Measurements from ENCODE around the gene USP12.

USP12 gene

DNA sequence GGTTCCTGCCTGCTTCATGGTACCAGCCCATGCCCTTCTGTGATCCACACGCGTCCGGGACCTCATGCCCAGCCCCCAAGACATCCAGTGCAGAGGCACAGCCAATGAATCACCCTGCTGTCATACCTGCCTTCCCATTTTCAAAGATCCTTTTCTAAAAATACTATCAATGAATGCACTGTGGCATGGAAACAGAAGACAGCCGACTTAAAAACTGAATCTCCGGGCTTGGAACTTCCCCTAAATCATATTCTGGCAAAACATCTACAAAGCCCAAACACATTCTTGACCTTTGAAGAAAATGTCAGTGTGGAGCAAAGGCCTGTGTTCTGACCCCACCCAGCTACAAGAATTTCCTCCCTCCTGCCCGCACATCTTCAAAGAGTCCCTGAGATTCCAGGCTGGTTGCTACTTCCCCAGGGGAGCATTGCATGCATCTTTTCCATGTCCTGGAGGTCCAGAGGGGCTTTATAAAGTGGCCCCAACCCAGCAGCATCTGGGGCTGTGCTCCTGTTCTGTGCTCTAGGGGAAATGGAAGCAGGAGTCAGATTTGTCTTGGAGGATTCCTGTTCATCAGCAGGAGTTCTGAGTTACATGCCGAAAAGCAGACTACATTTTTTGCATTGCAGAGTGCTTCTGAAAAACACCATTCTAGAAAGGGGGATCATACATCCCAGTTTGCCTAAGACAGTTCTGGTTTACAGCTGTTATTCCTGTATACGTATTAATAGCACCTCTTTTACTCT is 135.2 kb downstream of the USP12 start:
- TF ChIP-seq, protein P1, sequence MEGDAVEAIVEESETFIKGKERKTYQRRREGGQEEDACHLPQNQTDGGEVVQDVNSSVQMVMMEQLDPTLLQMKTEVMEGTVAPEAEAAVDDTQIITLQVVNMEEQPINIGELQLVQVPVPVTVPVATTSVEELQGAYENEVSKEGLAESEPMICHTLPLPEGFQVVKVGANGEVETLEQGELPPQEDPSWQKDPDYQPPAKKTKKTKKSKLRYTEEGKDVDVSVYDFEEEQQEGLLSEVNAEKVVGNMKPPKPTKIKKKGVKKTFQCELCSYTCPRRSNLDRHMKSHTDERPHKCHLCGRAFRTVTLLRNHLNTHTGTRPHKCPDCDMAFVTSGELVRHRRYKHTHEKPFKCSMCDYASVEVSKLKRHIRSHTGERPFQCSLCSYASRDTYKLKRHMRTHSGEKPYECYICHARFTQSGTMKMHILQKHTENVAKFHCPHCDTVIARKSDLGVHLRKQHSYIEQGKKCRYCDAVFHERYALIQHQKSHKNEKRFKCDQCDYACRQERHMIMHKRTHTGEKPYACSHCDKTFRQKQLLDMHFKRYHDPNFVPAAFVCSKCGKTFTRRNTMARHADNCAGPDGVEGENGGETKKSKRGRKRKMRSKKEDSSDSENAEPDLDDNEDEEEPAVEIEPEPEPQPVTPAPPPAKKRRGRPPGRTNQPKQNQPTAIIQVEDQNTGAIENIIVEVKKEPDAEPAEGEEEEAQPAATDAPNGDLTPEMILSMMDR (IDR thresholded peaks at IDR 0.05; ENCODE audit: control insufficient read depth, insufficient read depth, low read depth, low read length, missing control alignments) = no peak
- H3K4me3 ChIP-seq (ENCODE audit: control insufficient read depth, low read depth, low read length) = no peak overlapping the region
- no peak for DNase-seq (ENCODE audit: low read depth)

GRCh38 chr13:27035892-27036235 is 135.7 kb downstream of the USP12 start:
- no peak for DNase-seq (ENCODE audit: low read depth)
- no peak overlapping the region for H3K4me3 ChIP-seq (ENCODE audit: control insufficient read depth, low read depth, low read length)
- TF ChIP-seq, protein P1 (IDR thresholded peaks at IDR 0.05; ENCODE audit: control insufficient read depth, insufficient read depth, low read depth, low read length, missing control alignments) = no peak

GRCh38 chr13:27034678-27035111 is 136.9 kb downstream of the USP12 start:
- TF ChIP-seq, protein P1 (IDR thresholded peaks at IDR 0.05; ENCODE audit: control insufficient read depth, insufficient read depth, low read depth, low read length, missing control alignments) = no peak
- H3K4me3 ChIP-seq (ENCODE audit: control insufficient read depth, low read depth, low read length) = no peak overlapping the region
- no peak for DNase-seq (ENCODE audit: low read depth)

DNA sequence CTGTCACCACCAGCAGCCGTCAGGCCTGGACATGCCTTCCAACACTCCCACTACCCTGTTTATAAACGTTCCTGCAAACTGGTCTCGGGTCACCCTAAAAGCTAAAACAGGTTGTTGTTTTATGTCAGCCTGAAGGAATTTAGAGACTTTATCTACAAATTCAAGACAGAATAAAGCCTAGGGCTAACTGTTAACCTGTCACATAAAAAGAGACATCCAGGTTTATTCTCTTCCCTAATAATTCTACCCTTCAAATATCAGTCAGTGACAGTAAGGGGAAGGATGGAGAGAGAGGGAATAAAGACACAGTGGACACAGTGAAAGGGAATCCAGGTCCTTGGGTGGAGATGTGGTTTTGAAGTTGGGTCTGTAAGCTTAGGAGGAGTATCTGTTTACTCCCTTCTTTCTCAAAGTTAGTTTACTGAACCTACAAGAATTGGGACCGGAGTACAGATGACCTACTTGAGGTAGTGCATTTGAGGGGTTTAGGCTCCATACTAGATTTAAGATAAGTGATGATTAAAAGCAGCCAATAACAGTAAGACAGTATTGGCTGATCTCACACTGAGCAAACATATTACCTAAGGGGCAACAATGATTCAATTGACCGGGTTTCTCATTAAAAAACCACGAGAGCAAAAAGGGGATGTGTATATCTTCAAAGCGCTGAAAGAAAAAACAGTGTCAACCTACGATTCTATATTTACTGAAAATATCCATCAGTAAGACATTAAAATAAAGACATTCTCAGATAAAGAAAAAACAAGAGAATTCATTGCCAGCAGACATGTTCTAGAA is 142.7 kb downstream of the USP12 start:
- TF ChIP-seq, protein P1 (IDR thresholded peaks at IDR 0.05; ENCODE audit: control insufficient read depth, insufficient read depth, low read depth, low read length, missing control alignments) = no peak
- no peak for DNase-seq (ENCODE audit: low read depth)

DNA sequence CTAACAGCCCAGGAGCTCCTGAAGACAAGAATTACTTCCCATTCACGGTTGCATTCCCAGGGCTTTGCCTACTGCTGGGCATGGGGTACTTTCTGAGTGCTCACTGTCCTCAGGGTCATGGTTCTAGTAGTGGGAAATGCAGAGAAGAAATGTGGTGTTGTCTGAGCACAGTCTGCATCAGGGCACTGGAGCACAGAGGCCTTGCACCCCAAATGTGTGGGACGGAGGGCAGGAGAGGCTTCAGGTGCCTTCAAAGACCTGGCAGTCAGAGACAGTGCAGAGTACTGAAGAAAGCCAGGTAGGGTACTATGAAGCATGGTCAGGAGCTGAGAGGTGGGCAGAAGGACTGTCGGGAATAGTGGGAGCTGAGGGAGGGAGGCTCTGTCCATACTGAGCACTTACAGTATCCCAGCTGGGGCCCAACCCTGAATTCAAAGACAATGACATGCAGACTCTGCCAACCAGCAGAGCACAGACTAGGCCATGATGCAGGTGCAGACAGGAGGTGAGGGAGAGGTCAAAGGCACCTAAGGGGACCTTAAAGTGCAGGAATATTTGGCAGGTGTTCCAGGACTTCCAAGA is 144.4 kb downstream of the USP12 start:
- no peak for DNase-seq (ENCODE audit: low read depth)
- H3K4me3 ChIP-seq (ENCODE audit: control insufficient read depth, low read depth, low read length) = no peak overlapping the region
- TF ChIP-seq, protein P1 (IDR thresholded peaks at IDR 0.05; ENCODE audit: control insufficient read depth, insufficient read depth, low read depth, low read length, missing control alignments) = no peak

More for the DNA sequence above, 142.7 kb downstream of the USP12 start:
- H3K4me3 ChIP-seq (ENCODE audit: control insufficient read depth, low read depth, low read length) = no peak overlapping the region

DNA sequence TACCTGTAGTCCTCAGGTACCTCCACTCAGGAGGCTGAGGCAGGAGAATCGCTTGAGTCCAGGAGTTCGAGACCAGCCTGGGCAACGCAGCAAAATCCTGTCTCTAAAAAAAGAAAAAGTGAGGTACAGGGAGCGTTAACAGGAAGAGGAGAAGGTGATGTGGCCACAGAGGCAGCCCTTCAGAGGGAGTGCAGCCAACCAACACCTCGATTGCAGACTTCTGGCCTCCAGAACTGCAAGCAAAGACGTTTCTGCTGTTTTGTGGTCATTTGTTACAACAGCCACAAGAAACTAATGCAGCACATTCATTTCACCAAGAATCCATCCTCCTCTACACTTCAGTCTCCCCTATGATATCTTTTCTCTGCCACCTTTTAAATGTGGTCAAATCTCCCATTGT is 145.2 kb downstream of the USP12 start:
- TF ChIP-seq, protein P1 (IDR thresholded peaks at IDR 0.05; ENCODE audit: control insufficient read depth, insufficient read depth, low read depth, low read length, missing control alignments) = no peak
- no peak for DNase-seq (ENCODE audit: low read depth)
- no peak overlapping the region for H3K4me3 ChIP-seq (ENCODE audit: control insufficient read depth, low read depth, low read length)
